ENCODE data around the gene AGBL4.
A peak's percentile ranks its signal among the peaks of the same experiment; 100 is the strongest.

The AGBL4 gene

DNA sequence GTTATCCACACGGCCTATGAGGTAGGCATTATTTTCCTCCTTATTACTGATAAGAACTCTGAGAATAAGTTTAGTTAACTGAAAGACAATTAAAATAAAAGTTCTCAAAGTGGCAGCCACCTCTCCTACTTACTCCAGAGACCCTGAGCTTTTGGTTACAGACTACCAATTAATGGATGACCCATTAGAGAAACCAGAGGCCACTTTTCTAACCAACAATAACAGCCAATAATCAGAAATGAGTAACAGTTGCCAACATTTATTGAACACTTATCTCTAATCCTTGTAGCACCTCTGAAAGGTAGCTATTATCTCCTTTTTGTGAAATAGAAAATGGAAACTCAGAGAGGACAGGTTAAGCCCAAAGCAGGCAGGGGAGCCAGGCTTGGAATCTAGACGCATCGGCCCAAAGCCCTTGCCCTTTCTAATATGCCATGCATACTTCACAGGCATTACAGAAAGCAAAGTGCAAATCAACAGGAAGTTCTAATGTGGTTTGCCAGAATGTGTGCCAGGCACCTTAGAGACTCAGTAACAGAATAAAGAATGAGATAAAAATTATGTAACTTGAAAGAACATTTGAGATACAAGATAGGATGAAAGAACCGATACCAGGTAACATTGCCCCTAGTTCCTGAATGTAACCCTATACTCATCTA, 1297.1 kb downstream of the AGBL4 start:
- no peak for DNase-seq (ENCODE audit: low read depth, low spot score)

GRCh38 chr1:48726139-48726538, 1297.6 kb downstream of the AGBL4 start:
- DNase-seq (ENCODE audit: low read depth, low spot score): no peak

GRCh38 chr1:48725341-48726046, 1298.3 kb downstream of the AGBL4 start:
- no peak for DNase-seq (ENCODE audit: low read depth, low spot score)

GRCh38 chr1:48720929-48721328, 1302.8 kb downstream of the AGBL4 start:
- DNase-seq (ENCODE audit: low read depth, low spot score): no peak

GRCh38 chr1:48718705-48719104, 1305.0 kb downstream of the AGBL4 start:
- DNase-seq (ENCODE audit: low read depth, low spot score): no peak

- no peak for DNase-seq (ENCODE audit: low read depth, low spot score)
These were observed 1305.6 kb downstream of the AGBL4 start for GRCh38 chr1:48718116-48718630.

- no peak for DNase-seq (ENCODE audit: low read depth, low spot score)
These were observed 1306.7 kb downstream of the AGBL4 start for GRCh38 chr1:48717082-48717481.

GRCh38 chr1:48715921-48716320, 1307.8 kb downstream of the AGBL4 start:
- DNase-seq (ENCODE audit: low read depth, low spot score): no peak

DNA sequence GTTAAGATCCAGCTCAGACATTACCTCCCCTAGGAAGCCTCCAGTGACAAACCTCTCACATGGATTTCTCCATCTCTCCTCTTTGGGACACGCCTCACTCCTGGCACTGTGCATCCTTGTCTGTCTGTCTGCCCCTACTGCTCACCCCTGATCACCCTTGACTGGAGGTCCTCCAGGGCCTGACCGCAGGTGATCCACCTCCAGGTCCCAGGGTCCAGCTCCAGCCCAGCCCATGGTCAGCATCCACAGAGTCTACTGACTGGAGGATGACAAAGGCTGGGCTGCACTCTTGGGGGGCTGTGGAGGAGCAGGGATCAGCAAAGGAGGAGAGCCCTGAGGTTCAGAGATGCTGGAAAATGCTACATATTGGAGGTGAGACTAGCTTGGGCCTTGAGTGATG, 1312.8 kb downstream of the AGBL4 start:
- DNase-seq (ENCODE audit: low read depth, low spot score): no peak

- no peak for DNase-seq (ENCODE audit: low read depth, low spot score)
These were observed 1313.4 kb downstream of the AGBL4 start for GRCh38 chr1:48710318-48710717.

DNA sequence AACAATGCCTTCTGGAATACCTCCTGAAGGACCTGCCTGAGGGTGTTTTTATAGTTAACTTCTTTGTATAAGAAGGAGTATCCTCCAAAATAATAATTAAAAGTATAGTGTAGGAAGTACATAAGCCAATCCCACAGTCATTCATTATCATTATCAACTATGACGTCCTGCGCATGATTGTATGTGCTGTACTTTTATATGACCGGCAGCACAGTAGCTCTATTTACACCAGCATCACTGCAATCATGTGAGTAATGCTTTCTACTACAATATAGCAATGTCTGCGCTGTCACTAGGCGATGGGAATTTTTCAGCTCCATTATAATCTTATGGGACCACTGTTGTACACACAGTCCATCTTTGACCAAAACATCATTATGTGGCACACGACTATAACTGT, 1319.0 kb downstream of the AGBL4 start:
- DNase-seq (ENCODE audit: low read depth, low spot score): no peak

DNA sequence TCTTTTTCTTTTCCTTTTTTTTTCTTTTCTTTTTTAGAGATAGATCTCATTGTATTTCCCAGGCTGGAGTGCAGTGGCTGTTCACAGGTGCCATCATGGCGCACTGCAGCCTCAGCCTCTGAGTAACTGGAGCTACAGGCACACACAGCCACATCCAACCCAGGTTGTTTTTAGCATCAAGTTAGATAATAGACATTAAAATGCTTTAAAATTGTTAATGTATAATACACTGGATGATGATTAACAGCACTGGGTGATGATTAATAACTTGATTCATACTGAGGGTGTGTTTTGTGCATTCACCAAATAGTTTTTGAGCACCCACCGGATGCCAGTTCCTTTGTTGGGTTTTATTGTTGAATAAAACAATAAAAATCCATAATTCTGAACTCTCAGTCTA, 1322.3 kb downstream of the AGBL4 start:
- DNase-seq (ENCODE audit: low read depth, low spot score): no peak

- DNase-seq (ENCODE audit: low read depth, low spot score): peak; percentile 9
These were observed 1326.6 kb downstream of the AGBL4 start for GRCh38 chr1:48697066-48697707.

DNA sequence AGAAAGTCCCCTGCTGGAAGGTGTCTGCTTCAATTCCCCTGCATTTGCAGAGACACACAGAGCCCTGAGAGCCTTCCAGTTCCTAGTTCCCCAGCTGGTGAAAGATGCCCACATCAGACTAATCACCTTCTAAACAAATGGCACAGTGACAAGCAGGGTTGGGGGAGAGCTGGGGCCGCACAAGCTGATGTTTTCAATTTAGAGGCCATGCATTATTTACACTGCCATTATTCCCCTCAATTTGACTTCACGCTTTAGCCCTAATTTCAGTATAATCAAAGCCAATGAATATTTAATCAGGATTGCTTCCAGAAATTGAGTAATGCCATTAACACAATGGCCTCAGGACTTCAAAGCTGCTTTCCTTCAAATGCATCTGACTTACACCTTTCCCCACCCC, 1328.6 kb downstream of the AGBL4 start:
- no peak for DNase-seq (ENCODE audit: low read depth, low spot score)

DNA sequence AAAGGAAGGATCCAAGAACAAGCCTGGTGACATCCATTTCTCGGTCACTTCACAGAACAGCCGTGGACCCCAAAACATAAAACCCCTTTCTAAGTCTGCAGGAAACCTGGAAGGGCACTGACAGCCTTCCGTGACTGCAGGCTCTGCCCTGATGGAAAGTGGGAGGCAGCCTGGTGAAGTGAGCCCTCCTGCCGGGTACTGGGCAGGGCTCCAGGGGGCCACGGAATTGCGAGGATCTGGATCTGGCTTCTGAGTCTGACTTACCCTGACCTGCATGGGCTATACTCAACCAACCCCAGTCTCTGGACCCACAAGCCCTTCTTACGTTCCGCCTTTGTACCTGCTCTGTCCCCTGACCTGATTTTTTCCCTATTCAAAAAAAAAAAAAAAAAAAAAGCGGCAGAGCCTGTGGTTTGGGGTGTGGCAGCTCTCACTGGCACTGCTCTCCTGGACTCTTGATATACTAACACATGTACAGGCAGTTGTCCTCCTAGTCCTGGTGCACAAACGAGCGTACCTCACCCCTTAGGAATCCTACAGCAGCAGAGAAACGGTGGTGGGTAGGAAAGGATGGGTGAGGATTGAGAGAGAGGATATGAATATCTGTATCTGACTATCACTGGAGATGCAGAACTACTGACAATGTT, 1330.0 kb downstream of the AGBL4 start:
- DNase-seq (ENCODE audit: low read depth, low spot score): no peak

DNA sequence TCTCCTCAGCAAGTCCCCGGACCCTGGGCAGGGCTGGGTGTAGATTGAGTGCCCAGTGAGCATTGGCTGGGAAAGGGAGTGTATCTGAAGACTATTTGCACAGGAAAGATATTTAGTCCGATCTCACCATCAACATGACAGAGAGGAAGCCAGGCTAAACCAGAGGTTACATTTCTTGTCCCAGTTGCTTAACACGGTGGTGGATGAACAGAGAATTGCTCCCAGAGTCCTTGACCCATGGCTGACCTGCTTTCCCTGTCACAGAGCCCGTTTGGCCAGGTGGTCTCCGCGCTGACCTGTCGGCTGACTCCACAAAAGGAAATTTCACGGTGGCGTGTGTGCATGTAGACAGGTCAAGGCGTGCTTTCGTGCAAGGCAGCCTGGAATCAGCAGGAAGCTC, 1330.6 kb downstream of the AGBL4 start:
- DNase-seq (ENCODE audit: low read depth, low spot score): no peak

- no peak for DNase-seq (ENCODE audit: low read depth, low spot score)
These were observed 1331.5 kb downstream of the AGBL4 start for GRCh38 chr1:48692235-48692634.

- DNase-seq (ENCODE audit: low read depth, low spot score): no peak
These were observed 1332.2 kb downstream of the AGBL4 start for GRCh38 chr1:48691429-48692001.

DNA sequence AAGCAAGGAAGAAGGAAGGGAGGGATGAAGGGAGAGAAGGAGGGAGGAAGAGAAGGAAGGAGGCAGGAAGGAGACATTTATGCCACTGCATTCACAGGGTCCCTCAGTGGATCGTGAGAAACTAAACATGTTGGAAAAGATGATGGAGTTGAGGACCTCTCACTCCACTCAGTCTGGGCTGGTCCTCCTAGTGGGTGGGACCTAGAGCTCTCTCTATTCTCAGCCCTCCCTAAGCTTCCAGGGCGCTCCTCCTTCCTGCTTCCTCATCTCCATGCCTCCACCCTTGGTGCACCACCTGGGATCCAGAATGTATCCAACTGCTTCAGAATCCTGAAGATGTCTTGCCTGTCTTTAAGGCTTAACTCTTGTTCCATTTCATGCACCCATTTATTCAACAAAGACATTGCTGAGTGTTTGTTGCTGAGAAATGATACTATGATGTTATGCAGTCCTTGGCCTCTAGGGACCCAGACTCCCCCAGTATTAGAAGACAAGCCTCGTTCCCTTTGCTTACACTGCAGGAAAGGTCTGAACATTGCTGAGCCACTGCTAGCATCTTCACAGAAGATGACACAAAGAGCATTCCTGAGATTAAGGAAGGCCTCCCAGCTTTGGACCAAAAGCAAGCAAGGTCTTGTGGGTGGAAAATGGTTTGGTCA, 1335.5 kb downstream of the AGBL4 start:
- no peak for DNase-seq (ENCODE audit: low read depth, low spot score)

GRCh38 chr1:48687282-48688045, 1336.3 kb downstream of the AGBL4 start:
- no peak for DNase-seq (ENCODE audit: low read depth, low spot score)

- DNase-seq (ENCODE audit: low read depth, low spot score): no peak
These were observed 1337.6 kb downstream of the AGBL4 start for GRCh38 chr1:48686159-48686558.
